ELR (cell line): ENCODE measurements around the gene BCAR1.
A peak's percentile ranks its signal among the peaks of the same experiment; 100 is the strongest.

Experiments used
- DNase-seq: peaks from one replicate; pipeline ENCODE4 v3.0.0-alpha.2; 2015; ENCODE audit warnings: low read depth

Gene BCAR1

DNA sequence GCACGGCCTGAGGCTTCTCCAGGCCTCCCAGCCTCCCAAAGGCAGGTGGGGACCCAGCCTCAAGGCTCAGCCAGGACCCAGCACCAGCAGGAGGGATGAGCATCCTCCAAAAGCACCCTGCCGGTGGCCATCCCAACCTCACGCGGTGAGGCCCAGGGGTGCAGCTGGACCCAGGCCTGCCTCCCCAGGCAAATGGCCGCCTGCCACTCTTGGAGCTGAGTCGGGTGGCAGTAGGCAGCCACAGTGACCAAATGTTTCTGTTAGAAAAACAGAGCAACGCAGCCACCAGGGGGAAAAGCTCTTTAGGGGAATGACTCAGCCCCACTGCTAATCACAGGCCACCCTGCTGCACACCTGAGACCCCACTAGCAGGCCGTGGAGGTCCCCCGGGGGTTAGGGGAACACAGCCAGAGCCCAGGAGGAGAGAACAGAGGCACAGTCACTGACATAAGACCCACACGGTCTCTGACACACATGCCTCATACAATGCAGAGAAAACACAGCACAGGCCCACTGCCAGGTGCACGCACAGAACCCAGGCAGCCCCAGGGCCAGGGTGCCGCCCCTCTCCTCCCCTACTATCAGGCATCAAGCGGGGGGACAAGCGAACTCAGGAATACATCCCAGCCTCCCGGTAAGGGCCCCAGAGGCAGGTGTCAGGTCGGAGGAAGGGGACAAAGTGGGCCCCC lies 12.4 kb downstream of the BCAR1 start:
- peak; percentile 61 for DNase-seq

DNA sequence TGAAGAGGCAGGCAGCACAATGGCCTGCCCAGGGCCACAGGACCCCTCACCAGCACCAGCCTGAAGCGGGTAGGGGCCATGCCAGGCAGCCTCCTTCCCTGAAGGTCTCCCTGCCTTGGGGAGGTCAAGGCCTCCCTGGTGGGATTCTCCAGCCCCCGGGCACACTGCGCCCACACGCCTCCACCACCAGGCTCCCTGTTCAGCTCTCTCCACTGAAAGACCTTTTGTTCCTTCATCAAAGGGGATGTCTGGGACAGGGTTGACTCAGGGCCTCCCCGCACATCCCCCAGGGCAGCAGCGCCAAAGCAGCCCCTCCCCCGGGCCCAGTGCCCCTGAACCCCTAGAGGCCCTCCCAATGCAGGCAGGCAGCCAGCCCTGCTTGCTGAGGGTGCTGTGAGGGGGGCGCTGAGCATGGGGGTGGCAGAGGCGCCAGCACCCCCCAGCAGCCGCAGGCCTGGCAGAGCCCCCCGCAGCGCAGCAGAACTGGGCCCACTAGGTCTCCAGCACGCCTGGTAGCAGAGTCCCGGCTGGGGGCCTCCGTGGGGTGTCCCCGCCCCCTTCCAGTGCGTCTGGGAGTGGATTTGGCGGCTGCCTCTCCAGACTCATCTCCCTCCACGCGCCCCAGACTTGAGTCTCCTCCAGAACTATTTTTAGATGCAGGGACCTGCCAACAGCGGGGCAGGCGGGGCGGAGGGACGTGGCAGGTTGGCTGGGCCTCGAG lies 13.1 kb downstream of the BCAR1 start:
- no peak for DNase-seq

GRCh38 chr16:75237398-75238131 lies 13.9 kb downstream of the BCAR1 start:
- no peak for DNase-seq

DNA sequence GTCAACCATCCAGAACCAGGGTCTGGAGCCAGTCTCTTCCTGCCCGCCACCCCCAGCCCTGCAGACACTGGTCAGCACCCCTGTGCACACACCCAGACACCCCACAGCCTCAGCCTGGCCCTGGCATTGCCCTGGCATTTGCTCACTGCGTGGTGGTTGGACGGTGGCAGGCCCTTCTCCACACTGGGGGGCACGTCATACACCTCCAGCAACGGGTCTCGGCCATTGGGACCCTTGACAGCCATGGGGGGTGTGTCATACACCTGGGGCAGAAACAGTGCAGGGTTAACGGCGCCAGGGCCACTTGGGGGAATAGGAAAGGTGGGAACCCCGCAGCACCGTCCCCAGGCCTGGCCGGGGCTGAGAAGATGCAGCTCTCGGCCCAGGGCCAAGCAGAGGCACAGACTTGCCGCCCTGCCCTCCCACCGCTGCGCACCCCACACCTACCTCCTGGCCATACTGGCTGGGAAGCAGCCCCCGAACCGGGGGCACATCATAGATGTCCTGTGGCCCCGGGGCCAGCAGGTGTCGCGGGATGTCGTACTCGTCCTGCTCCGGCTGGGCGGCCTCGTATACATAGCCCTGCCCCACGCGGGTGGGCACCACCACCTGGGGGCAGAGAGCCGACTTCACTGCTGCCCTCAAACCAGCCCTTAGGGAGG lies 14.6 kb downstream of the BCAR1 start:
- DNase-seq, result no peak

DNA sequence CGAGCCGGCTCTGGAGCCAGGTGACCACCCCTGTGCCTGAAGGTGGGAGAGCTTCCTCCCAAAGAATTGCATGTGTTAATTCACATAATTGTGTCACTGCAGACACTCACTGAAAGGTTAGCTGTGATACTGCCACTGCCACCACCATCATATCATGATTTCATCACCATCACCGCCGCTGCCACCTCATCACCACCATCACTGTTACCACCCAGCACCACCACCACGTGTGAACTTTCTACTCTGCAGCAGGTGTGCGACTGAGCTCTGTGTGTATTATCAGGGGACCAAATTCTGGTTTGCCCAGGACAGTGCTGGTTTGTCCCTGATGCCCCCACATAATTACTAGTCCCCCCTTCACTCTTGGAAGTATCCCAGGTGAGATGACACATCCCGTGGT lies 15.2 kb downstream of the BCAR1 start:
- no peak for DNase-seq

DNA sequence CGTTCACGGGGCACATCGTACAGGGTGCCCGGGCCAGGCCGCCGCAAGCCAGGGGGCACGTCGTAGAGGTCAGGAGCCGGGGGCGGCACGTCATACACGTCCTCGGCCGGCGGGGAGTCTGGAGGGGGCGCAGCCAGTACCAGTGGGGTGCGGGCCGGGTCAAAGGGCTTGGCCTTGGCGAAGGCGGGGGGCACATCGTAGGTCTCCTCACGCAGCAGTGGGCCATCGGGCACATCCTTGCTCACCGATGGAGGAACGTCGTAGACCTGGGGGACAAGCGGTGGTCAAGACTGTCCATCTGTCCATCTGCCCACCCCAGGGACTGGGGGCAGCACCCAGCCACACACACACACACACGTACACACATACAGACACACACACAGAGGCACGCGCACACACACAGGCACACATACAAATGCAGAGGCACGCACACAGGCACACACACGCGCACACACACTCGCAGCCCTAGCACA lies 15.7 kb downstream of the BCAR1 start:
- no peak for DNase-seq

DNA sequence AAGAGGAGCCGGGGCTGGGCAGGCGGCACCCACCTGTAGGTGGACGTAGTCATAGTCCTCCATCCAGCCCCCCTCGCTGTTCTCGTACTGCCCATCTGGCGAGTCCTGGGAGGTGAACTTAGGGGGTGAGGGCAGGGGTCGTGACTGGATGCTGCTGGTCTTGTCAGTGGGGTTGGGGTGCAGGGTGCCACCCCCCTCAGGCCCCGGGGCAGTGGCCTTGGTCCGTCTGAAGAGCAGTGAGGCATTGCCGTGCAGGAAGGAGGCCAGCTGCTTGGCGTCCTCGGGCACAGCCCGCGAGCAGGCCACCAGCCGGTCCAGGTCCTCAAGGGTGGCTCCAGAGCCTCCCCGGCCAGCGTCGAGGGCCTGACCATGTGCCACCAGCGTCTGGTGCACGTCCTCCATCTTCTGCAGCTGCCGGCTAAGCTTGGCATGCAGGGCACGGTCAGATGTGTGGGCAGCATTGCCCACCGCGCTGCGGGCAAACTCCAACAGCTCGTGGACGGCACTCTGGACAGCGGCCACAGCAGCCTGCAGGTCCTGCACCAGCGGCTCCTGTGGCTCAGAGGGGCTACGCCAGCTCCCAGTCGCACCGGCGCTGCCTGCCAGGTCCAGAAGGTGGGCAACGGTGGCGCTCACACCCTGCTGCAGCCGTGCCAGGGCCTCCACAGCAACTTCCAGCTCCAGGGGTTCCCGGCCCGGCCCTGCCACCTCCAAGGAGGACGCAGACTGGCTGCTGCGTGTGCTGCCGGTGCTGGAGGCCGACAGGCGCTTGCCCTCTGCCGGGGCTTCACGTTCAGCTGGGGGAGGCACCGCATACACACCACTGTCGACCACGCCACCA lies 16.3 kb downstream of the BCAR1 start:
- no peak for DNase-seq

GRCh38 chr16:75233611-75233938 lies 17.8 kb downstream of the BCAR1 start:
- no peak for DNase-seq

DNA sequence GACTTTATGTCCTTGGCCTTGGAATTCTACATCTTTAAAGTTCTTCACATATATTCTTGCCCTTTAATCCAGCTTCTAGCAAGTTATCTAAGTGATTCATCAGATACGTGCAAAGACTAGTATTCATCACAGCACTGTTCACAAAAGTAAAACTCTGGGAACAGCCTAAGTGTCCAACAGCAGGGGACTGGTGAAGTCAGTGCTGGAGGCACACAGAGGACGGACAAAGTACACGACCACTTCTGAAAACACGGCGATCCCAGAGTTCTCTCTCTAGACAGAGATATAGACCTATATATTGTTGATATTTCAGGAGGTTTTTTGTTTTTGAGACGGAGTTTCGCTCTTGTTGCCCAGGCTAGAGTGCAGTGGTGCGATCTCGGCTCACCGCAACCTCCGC lies 19.9 kb downstream of the BCAR1 start:
- DNase-seq, result no peak

GRCh38 chr16:75230471-75231110 lies 20.8 kb downstream of the BCAR1 start:
- DNase-seq, result peak; percentile 66

GRCh38 chr16:75229172-75230031 lies 22.0 kb downstream of the BCAR1 start:
- DNase-seq, result no peak

DNA sequence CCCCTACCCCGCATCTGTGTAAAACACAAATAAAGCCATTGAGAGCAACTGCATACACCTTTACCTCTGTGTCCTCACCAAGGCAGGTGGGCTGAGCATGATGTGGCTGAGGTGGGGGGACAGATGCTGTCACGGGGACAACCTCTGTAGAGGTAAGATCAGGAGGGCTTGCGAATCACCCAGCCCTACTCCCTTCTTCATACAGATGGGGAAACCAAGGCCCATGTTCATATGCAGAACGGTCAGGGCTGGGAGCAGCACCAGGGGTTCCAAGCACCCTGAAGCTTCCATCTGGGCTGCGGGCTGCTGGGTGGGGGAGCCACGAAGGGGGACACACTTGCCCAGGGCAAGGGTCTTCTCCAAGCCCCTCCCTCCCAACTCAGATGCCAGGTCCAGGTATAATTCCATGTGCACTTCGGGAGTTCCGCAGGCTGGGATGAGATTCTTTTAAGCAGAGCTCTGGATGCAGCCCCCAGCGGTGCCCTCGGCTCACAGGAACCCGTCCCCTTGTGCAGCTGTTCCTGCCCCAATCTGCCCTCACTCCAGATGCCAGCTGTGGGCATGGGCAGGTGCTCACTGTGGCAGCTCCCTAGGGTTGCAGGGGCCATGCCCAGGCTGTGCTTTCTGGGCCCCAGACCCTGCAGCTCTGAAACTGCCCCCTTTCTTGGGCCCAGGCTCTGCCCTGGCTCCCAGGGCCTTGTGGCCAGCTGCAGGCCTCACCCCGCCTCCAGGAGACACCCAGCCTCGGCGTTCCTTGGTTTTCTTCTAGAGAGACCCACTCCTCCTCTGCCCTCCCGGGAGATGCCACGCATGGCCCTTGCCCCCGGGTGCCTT lies 23.1 kb downstream of the BCAR1 start:
- DNase-seq, result no peak

GRCh38 chr16:75227361-75228142 lies 23.9 kb downstream of the BCAR1 start:
- no peak for DNase-seq

DNA sequence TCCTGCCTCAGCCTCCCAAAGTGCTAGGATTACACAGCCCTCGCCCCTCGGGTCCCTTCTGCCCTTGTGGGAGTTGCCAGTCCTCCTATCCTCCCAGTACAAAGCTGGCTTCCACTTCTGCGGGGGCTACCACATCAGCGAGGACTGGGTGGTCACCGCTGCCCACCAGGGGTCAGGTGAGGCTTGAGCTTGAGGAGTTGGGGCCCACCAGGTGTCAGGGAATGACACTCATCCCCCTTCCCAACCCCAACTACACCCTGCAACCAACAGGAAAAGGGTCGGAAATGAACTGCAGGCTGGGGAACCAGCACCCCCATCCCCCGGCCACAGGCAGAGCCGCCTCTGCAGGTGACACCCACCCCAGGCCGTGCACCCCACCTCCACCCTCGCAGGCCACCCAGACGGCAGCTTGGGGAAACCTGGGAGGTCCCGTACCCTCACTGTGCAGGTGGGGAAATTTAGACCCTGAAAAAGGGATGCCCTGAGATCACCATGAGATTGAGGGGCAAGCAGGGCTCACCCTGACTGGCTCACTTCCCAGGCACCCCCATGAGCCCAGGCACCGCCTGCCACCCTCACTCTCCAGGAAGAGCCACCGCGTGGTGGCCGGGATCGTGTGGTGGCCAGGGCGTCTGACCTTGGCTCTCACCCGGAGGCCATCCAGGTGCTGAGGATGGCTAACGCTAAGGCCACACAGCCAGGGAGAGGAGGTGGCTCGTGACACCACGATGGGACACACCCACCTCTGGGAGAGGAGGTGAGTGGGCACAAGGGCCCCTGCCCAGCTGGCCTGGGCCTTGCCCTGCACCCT lies 24.7 kb downstream of the BCAR1 start:
- DNase-seq, result no peak

- DNase-seq, result no peak
These were observed 25.5 kb downstream of the BCAR1 start for GRCh38 chr16:75225678-75226515.

DNA sequence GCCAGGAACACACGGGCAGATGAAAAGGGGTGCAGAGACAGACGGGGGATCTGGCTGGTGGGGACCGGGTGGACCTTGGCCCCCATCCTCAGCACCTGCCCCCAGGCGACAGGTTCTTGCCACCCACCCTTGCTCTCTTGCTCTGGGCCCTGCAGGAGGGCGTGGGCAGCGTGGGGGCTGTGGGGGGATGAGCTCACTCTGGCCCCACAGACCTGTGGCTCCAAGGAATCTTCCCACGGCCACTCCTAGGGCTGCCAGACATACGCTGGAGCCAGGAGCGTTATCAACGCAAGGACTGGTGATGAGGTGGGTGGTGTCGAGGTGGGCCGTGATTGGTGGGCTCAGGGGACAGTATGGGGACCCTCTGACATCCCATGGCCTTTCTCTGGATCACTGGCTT lies 26.3 kb downstream of the BCAR1 start:
- DNase-seq, result no peak
